Stimulated activated naive CD4-positive, alpha-beta T cell treated with Interleukin-2 at 50 U/mL for 16 hours (primary cell): ENCODE data around the gene FAM240A.

Experiments
- DNase-seq: peaks from one replicate; lab custom pipeline; 2025; lab: John Stamatoyannopoulos, UW

FAM240A gene

GRCh38 chr3:46662771-46663551 is 50.6 kb downstream of the FAM240A start:
- DNase-seq = no peak

- no peak for DNase-seq
These were observed 51.3 kb downstream of the FAM240A start for GRCh38 chr3:46663591-46664135.

GRCh38 chr3:46664188-46664970 is 52.1 kb downstream of the FAM240A start:
- DNase-seq = no peak

GRCh38 chr3:46664971-46665762 is 52.8 kb downstream of the FAM240A start:
- DNase-seq = no peak

GRCh38 chr3:46665763-46666452 is 53.6 kb downstream of the FAM240A start:
- no peak for DNase-seq

GRCh38 chr3:46666453-46666845 is 54.1 kb downstream of the FAM240A start:
- no peak for DNase-seq

GRCh38 chr3:46667061-46667621 is 54.8 kb downstream of the FAM240A start:
- no peak for DNase-seq

GRCh38 chr3:46667657-46668056 is 55.3 kb downstream of the FAM240A start:
- no peak for DNase-seq

- no peak for DNase-seq
These were observed 55.8 kb downstream of the FAM240A start for GRCh38 chr3:46668116-46668515.

GRCh38 chr3:46668591-46668990 is 56.3 kb downstream of the FAM240A start:
- DNase-seq = no peak

- DNase-seq = no peak
These were observed 57.1 kb downstream of the FAM240A start for GRCh38 chr3:46669191-46669999.

GRCh38 chr3:46670000-46670890 is 57.9 kb downstream of the FAM240A start:
- no peak for DNase-seq

- DNase-seq = no peak
These were observed 58.6 kb downstream of the FAM240A start for GRCh38 chr3:46670891-46671427.

GRCh38 chr3:46671541-46672348 is 59.4 kb downstream of the FAM240A start:
- DNase-seq = no peak

GRCh38 chr3:46672349-46672695 is 60.0 kb downstream of the FAM240A start:
- DNase-seq = no peak

GRCh38 chr3:46673151-46674030 is 61.1 kb downstream of the FAM240A start:
- DNase-seq = no peak
